Body of pancreas (tissue), 4 donors: ENCODE results near the gene ACSM5. TPM values are rescaled to one million over a fixed set of nuclear protein-coding genes. Genes with fewer than 3 reads are reported as not detected.
A peak's percentile ranks its signal among the peaks of the same experiment; 100 is the strongest.

Source experiments
- ATAC-seq: fragments of 150-250 bp; one replicate; pipeline ENCODE4 v1.9.1; 2016
- DNase-seq, 4 donors: peaks; one replicate each; pipeline ENCODE4 v3.0.0-alpha.2; 2019
- H3K27ac ChIP-seq, 4 donors: fragments of 200-600 bp; sonication (generic); 1 replicate in 3 of 4; 2 replicates in 1 of 4; pipeline versions ENCODE4 v1.5.1 to v1.6.1; 2016 to 2019; ENCODE audit warnings: mild to moderate bottlenecking in 1 of 4, mixed read lengths in 1 of 4, moderate library complexity in 1 of 4
- H3K27me3 ChIP-seq, 2 donors: fragments of 200-600 bp; sonication (generic); one replicate each; pipeline ENCODE4 v1.6.0; 2016; ENCODE audit warnings: mild to moderate bottlenecking in 1 of 2
- H3K36me3 ChIP-seq, 2 donors: fragments of 200-600 bp; sonication (generic); replicated peaks in 1 of 2; 2 replicates each; pipeline ENCODE4 v1.5.1; 2016; ENCODE audit warnings: low read depth in 2 of 2; ENCODE audit not compliant: insufficient read depth in 1 of 2
- H3K4me1 ChIP-seq: fragments of 200-600 bp; sonication (generic); one replicate; pipeline ENCODE4 v1.6.0; 2016
- H3K4me3 ChIP-seq, 2 donors: fragments of 200-600 bp; sonication (generic); 1 replicate in 1 of 2; 2 replicates in 1 of 2; pipeline ENCODE4 v1.5.1; 2016 to 2019
- H3K9me3 ChIP-seq, 3 donors: fragments of 200-600 bp; sonication (generic); 1 replicate in 2 of 3; 2 replicates in 1 of 3; pipeline ENCODE4 v1.5.1; 2016
- CTCF ChIP-seq, 7 experiments: fragments of 450-650 bp in 4 of 7; fragments of 200-600 bp in 3 of 7; sonication (generic) in 3 of 7; IDR thresholded peaks; one replicate each; pipeline ENCODE4 v1.5.1; 2016 to 2019; ENCODE audit warnings: antibody characterized with exemption in 7 of 7
- POLR2A ChIP-seq, 3 donors: fragments of 450-650 bp; IDR thresholded peaks; one replicate each; pipeline ENCODE4 v1.6.1; 2016; ENCODE audit warnings: antibody characterized with exemption in 3 of 3, mild to moderate bottlenecking in 2 of 3
- WGBS, 2 donors: methylation state at CpG; one replicate each; pipeline ENCODE4 v1.1.5; 2017; 5-methylcytosine and 5-hydroxymethylcytosine counted together
- intact Hi-C: fragments of 100-400 bp; cut with DNase I; formaldehyde crosslinking; loops from one replicate; pipeline ENCODE4 v1.15.1; 2023
- total RNA-seq, 2 donors: library from RNA; depleted of rRNA; stranded (reverse); fragments of >200 nt; gene quantifications; one replicate each; pipeline ENCODE4 v1.1.0, GENCODE V29; 2016

ACSM5 gene
- total RNA-seq: 10 to 100 TPM in 1 of 2 donors, 1 to 10 TPM in 1; 2.3 to 11.5 TPM

GRCh38 chr16:20409398-20410120, at the start of gene ACSM5:
ACSM5 (plus strand) TSS chr16:20409534; CDS start chr16:20411485, 1,951 bp downstream.
- Histone ChIP-seq H3K27me3 (no peaks in the 10 kb centered on the region), H3K36me3 (no peaks in the 10 kb centered on the region), H3K4me3 (no peak within 1 kb of the TSS), H3K27ac (peak within 1 kb of the TSS in 2 of 4 donors; percentile 1 to 24), H3K9me3 (no peaks in the 10 kb centered on the region), H3K4me1 (no peaks in the 10 kb centered on the region)
- 76% methylated on average over 6 of the region's 6 CpGs for WGBS, 2 donors
- peak; percentile 65 to 73 (median 70) for DNase-seq
- peak; percentile 33 for ATAC-seq
- TF ChIP-seq CTCF (IDR thresholded peaks at IDR 0.05) (no peak), POLR2A (IDR thresholded peaks at IDR 0.05) (peak in 1 of 3 donors; percentile 20)
- intact Hi-C loops: no loop called here

GRCh38 chr16:20359997-20360396, 49.3 kb upstream of the ACSM5 start:
- Histone ChIP-seq H3K27ac (no peak overlapping the region), H3K4me1 (peaks cover 56% of the 10 kb centered on the region), H3K27me3 (no peaks in the 10 kb centered on the region), H3K4me3 (no peak overlapping the region), H3K36me3 (no peaks in the 10 kb centered on the region), H3K9me3 (no peaks in the 10 kb centered on the region)
- TF ChIP-seq CTCF (IDR thresholded peaks at IDR 0.05) (peak in 6 of 7 experiments; percentile 29 to 55 (median 46)), POLR2A (IDR thresholded peaks at IDR 0.05) (no peak)
- 42 to 58% methylated on average over 2 of the region's 2 CpGs for WGBS, 2 donors
- intact Hi-C loops: no loop called here
- DNase-seq: peak; percentile 46 to 69 (median 54)
- no peak for ATAC-seq

GRCh38 chr16:20363191-20363590, 46.1 kb upstream of the ACSM5 start:
- intact Hi-C loops: no loop called here
- Histone ChIP-seq H3K4me3 (no peak overlapping the region), H3K27ac (peak overlapping the region in 3 of 4 donors; percentile 10 to 58 (median 23)), H3K9me3 (no peaks in the 10 kb centered on the region), H3K4me1 (peaks cover 42% of the 10 kb centered on the region), H3K36me3 (no peaks in the 10 kb centered on the region), H3K27me3 (no peaks in the 10 kb centered on the region)
- DNase-seq: peak in 3 of 4 donors; percentile 37 to 54 (median 37)
- ATAC-seq: peak; percentile 90
- WGBS, 2 donors: 39 to 43% methylated on average over 2 of the region's 2 CpGs
- TF ChIP-seq CTCF (IDR thresholded peaks at IDR 0.05): no peak
- no peak for TF ChIP-seq POLR2A (IDR thresholded peaks at IDR 0.05)

GRCh38 chr16:20364051-20364450, 45.3 kb upstream of the ACSM5 start:
- Histone ChIP-seq H3K4me3 (no peak overlapping the region), H3K36me3 (no peaks in the 10 kb centered on the region), H3K9me3 (no peaks in the 10 kb centered on the region), H3K27me3 (no peaks in the 10 kb centered on the region), H3K27ac (peak overlapping the region in 2 of 4 donors; percentile 10 to 23), H3K4me1 (peaks cover 38% of the 10 kb centered on the region)
- 78 to 100% methylated on average over 3 of the region's 3 CpGs for WGBS, 2 donors
- no peak for ATAC-seq
- TF ChIP-seq POLR2A (IDR thresholded peaks at IDR 0.05): no peak
- TF ChIP-seq CTCF (IDR thresholded peaks at IDR 0.05): no peak
- intact Hi-C loops: no loop called here
- DNase-seq: no peak
